Measurements from ENCODE around the gene PLIN4. TPM values are rescaled to one million over a fixed set of nuclear protein-coding genes. Genes with fewer than 3 reads are reported as not detected.

PLIN4 gene, protein sequence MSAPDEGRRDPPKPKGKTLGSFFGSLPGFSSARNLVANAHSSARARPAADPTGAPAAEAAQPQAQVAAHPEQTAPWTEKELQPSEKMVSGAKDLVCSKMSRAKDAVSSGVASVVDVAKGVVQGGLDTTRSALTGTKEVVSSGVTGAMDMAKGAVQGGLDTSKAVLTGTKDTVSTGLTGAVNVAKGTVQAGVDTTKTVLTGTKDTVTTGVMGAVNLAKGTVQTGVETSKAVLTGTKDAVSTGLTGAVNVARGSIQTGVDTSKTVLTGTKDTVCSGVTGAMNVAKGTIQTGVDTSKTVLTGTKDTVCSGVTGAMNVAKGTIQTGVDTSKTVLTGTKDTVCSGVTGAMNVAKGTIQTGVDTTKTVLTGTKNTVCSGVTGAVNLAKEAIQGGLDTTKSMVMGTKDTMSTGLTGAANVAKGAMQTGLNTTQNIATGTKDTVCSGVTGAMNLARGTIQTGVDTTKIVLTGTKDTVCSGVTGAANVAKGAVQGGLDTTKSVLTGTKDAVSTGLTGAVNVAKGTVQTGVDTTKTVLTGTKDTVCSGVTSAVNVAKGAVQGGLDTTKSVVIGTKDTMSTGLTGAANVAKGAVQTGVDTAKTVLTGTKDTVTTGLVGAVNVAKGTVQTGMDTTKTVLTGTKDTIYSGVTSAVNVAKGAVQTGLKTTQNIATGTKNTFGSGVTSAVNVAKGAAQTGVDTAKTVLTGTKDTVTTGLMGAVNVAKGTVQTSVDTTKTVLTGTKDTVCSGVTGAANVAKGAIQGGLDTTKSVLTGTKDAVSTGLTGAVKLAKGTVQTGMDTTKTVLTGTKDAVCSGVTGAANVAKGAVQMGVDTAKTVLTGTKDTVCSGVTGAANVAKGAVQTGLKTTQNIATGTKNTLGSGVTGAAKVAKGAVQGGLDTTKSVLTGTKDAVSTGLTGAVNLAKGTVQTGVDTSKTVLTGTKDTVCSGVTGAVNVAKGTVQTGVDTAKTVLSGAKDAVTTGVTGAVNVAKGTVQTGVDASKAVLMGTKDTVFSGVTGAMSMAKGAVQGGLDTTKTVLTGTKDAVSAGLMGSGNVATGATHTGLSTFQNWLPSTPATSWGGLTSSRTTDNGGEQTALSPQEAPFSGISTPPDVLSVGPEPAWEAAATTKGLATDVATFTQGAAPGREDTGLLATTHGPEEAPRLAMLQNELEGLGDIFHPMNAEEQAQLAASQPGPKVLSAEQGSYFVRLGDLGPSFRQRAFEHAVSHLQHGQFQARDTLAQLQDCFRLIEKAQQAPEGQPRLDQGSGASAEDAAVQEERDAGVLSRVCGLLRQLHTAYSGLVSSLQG (N-terminal part only)
- total RNA-seq: under 1 TPM; under 0.01 TPM

DNA sequence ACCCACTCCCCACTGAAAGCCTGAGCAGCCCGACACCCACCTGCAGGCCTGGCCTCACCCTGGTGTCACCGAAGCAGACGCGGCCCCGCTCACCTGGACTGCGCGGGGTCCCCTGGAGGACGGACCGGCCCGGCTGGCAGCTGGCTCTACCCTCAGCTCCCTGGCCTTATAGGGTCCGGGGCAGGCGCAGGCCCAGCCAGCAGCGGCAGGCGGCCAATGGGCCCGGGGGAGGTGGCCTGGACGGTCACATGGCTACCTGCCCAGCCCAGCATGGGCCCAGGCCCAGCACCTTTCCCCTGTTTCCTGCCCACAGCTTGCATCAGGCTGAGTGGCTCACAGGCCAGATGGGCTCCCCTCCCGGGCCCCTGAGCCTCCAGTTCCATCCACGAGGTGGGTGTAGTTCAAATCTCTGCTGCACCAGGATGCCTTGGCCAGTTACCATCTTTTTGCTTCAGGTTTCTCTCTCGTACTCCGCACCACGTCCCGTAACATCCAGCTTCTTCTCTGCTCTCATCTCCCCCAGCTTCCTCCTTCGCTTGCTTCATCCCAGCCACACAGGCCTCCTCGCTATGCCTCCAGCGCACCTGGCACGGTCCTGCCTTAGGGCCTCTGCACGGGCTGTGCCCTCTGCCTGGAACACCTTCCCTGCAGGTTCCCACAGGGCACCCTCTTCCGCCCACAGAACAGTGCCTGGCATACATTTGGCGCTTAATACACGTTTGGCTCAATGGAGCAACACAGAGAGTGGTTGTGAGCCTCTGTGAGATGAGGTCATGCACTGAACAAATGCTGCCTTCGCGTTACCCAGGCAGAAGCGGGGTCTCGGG is at the start of gene PLIN4:
Gene PLIN4, minus strand, starts transcription at position 142 of the 827 bp plus-strand sequence. CDS start 214 bp downstream, outside the sequence.

DNA sequence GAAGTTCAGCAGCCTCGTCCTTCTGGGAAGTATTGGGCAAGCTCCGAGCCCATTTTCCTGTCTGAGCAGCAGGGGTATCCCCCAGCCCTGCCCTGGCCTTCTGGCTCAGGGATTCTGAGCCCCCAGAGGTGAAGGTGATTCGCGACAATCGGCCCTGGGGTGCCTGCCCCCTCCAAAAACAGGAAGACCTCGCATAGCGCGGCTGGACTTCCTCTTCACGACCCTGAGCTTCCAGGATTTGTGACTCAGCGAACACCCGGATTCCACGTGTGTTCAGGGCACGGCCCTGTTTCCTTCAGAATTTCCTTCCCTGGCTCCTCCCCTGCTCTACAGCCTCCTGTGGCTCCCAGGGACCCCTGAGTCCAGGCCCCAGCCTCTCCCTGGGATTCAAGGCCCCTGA is 41.3 kb upstream of the PLIN4 start, which contains the start of gene SEMA6B:
Gene SEMA6B, minus strand, starts transcription at position 116 of the 400 bp plus-strand sequence. CDS start 1,227 bp downstream, outside the sequence.

DNA sequence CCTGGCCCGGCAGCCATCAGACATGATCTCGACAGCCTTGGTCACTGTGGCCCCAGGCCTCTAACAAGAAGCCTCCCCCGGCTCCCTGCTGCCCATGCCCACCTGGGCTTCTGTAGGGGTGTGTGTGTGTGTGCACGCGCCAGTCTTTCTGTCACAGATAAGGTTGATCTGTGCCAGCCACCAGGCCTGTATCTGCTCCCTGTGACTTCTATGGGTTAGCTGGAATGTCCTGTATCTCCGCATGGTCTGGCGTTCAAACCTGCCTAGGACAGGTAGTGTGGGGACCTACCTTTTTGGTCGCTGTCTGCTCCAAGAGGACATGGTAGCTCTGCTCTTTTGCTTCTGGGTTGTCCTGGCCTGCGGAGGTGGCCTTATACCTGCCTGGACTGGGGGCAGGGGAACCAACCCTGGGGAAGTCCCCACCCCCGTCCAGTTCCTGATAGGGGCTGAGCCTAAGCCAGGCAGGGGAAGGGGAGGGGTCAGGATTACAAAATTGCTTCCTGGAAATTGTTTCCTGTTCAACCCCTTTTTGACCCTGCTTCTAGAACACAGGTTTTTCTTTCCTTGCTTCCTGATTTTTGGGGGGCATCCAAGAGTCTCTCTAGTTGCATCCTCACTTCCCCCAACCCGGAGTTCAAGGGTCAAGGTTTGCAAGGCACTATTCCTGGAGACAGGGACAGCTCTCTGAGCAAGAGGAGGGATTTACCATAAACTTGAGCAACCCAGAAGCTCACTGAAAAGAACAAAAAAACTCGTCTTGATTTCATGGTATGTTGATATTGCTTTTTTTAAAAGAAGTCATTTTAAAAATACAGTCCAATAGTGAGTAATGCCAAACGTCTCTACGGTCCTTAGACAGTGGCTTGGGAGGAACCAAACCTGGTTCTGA is 21.7 kb upstream of the PLIN4 start, which contains the start of gene LRG1:
Gene LRG1, minus strand, starts transcription at position 344 of the 889 bp plus-strand sequence. Its CDS starts 23 bp downstream, at position 321.

DNA sequence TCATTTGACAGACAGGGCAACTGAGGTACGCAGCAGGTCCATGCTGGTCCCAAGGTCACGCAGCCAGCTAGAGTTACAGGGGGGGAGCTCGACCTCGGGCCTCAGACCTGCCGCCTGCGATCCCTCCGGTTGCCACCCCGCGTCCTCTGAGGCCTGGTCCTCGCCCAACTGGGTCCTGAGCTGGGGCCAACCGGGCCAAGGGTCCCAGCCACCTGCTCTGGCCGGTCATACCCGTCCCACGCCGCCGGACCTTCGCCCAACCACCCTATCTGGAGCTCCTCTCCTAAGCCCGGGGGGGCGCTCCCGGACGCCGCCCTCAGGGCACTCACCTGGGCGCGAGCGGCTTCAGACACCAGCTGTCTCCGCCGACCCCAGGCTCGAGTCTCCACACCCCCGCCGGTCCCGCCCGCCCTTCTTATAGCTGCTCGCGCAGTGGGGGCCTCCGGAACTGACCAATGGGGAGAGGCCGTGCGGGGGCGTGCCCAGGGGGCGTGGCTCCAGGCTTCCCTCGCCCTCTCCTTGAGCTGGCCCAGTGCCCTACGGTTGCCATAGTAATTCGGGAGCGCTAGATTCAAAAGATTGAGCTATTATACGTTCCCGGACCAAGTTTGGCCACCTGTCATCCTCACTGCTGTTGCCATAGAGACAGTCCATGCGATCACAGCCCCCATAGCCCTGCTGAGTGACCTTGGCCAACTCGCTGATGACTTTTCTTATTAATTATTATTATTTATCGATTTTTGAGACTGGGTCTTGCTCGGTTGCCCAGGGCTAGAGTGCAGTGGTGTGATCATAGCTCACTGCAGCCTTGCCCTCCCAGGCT is 16.8 kb upstream of the PLIN4 start, which contains the start of gene PLIN5:
Gene PLIN5, minus strand, starts transcription at position 389 of the 823 bp plus-strand sequence. CDS start 1,150 bp downstream, outside the sequence.

DNA sequence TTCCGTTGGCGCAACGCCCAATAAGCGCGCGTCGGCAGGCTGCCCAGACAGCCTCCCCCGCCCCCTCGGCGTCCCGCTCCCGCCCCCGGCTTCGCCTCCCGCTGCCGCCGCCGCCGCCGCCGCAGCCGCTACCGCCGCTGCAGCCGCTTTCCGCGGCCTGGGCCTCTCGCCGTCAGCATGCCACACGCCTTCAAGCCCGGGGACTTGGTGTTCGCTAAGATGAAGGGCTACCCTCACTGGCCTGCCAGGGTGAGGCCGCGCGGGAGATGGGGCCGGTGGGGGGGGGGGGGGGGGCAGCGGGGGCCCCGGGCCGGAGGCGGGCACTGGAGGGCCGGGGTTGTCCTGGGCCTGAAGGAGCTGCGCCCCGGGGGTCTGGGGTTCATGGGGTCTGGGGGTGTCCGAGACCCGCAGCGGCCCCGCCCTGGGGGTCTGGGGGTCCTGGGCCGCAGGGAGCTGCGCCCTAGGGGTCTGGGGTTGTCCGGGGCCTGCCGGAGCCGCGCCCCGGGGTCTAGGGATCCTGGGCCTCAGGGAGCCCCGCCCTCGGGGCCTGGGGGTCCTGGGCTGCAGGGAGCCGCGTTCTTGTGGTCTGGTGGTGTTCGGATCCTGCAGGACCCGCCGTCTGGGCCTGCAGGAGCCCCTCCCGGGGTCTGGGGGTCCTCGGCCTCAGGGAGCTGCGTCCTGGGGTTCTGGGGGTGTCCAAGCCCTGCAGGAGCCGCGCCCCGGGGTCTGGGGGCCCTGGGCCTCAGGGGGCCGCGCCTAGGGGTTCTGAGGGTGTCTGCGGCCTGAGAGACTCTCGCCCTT is 45.9 kb downstream of the PLIN4 start, which contains the start of gene HDGFL2:
Gene HDGFL2, plus strand, starts transcription at position 124 of the 801 bp plus-strand sequence. Its CDS starts 54 bp downstream, at position 178.

DNA sequence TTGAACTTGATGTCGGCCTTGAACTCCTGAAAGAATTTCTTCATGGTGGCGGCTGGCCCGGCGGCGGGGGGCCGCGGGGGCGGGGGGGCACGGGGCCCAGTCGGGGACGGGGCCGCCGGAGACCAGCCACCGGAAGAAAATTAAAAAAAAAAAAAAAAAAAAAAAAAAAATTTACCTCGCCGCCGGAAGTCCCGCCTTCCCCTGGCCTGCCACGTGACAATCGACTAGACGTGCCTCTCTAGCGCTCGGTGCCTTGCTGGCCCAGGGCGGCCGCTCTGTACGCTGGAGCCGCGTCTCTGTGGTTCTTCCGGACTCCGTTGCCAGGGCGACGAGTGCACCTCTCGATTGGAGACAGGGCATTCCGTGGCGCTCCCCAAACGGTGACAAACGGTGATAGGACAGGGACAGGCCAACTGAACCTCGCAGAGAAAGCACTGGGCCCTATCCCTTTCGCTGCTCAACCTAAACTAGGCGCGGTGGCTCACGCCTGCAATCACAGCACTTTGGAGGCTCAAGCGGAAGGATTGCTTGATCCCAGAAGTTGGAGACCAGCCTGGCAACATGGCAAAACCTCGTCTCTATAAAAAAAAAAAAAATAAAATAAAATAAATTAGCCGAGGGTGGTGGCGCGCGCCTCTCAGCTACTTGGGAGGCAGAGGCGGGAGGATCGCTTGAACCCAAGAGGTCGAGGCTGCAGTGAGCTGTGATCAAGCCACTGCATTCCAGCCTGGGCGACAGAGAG is 60.5 kb downstream of the PLIN4 start, which contains the start of gene UBXN6:
Gene UBXN6, minus strand, starts transcription at position 141 of the 742 bp plus-strand sequence. Its CDS starts 97 bp downstream, at position 44.

Other genes starting within 250 kb of the PLIN4 start
- gene SHD, start 239.2 kb downstream of the PLIN4 start, total RNA-seq: not detected
- not detected for gene TMIGD2, start 216.1 kb downstream of the PLIN4 start, total RNA-seq
- 1 to 10 TPM in 1 of 2 donors, under 1 TPM in 1; 0.69 to 1.7 TPM for gene FSD1, start 213.9 kb downstream of the PLIN4 start, total RNA-seq
- gene STAP2, start 179.7 kb downstream of the PLIN4 start, total RNA-seq: 10 to 100 TPM; 15.7 to 16.2 TPM
- 1 to 10 TPM; 3.4 to 8.3 TPM for gene MPND, start 174.9 kb downstream of the PLIN4 start, total RNA-seq
- 10 to 100 TPM; 53.3 to 58.3 TPM for gene SH3GL1, start 117.9 kb downstream of the PLIN4 start, total RNA-seq
- gene CHAF1A, start 115.8 kb downstream of the PLIN4 start, total RNA-seq: 10 to 100 TPM; 15.1 to 30.6 TPM
- gene UBXN6, start 60.7 kb downstream of the PLIN4 start, total RNA-seq: 10 to 100 TPM; 46.3 to 49.6 TPM
- 10 to 100 TPM; 35.4 to 47.6 TPM for gene HDGFL2, start 46.2 kb downstream of the PLIN4 start, total RNA-seq
- gene PLIN5, start 16.7 kb upstream of the PLIN4 start, total RNA-seq: not detected
- gene LRG1, start 21.6 kb upstream of the PLIN4 start, total RNA-seq: not detected
- under 1 TPM; under 0.01 to 0.33 TPM for gene SEMA6B, start 41.2 kb upstream of the PLIN4 start, total RNA-seq
- 1 to 10 TPM; 5.2 to 8.7 TPM for gene TNFAIP8L1, start 121.0 kb upstream of the PLIN4 start, total RNA-seq
- gene MYDGF, start 151.9 kb upstream of the PLIN4 start, total RNA-seq: 100 to 1,000 TPM; 102 to 180 TPM
- 10 to 100 TPM; 44.0 to 54.6 TPM for gene DPP9, start 205.4 kb upstream of the PLIN4 start, total RNA-seq